Measurements from ENCODE around the gene TMEM108.

Gene TMEM108

DNA sequence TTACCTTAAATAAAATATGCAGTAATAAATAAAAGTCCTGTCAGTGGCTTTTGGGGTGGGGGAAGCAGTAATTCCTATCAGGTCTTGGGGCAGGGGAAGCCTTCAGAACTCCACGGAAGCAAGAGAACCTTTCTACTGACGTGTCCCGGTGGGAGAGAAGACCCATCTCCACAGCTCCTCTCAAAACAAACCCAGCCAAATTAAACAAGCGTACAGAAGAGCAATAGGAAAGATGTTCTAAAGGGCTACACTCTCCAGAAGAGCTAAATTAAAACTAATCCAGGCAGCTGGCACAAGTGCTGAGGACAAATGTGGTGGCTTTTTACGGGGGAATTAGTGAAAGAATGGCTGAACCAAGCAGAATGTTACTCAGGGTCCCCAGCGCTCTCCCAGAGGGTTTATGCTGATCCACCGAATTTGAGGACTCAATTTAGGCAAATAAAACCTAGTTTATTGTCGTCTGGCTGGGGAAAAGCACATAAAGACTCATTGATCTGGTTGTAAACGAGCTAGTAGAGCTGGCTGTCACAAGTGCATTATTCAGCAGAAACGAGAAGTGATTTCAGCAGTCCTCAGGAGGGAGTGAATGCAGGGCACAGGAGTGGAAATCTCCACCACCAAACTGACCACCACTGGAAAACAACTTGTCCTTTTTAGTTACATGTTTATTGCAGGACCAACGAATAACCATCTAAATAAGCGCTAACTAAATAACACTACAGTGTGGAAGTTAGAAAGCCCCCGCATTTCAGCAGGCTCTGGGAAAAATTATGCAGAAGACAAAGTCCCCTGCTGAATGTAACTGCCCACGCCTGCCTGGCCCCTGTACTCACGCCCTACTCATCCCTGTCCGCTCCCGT, 375.2 kb downstream of the TMEM108 start:
- in situ Hi-C loops (cut with MboI; ENCODE audit: low pct_unique_long_range_greater_than_20kb, low sequenced_read_pairs, unreplicated experiment), result no loop called here
- DNase-seq (ENCODE audit: low spot score), result no peak

DNA sequence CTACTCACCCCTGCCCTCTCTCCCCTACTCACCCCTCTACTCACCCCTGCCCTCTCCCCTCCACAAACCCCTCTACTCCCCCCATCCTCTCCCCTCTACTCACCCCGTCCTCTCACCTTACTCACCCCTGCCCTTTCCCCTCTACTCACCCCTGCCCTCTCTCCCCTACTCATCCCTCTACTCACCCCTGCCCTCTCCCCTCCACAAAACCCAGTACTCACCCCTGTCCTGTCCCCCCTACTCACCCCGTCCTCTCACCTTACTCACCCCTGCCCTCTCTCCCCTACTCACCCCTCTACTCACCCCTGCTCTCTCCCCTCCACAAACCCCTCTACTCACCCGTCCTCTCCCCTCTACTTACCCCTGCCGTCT, 375.8 kb downstream of the TMEM108 start:
- no peak for DNase-seq (ENCODE audit: low spot score)
- in situ Hi-C loops (cut with MboI; ENCODE audit: low pct_unique_long_range_greater_than_20kb, low sequenced_read_pairs, unreplicated experiment), result no loop called here
- TF ChIP-seq, protein P1, sequence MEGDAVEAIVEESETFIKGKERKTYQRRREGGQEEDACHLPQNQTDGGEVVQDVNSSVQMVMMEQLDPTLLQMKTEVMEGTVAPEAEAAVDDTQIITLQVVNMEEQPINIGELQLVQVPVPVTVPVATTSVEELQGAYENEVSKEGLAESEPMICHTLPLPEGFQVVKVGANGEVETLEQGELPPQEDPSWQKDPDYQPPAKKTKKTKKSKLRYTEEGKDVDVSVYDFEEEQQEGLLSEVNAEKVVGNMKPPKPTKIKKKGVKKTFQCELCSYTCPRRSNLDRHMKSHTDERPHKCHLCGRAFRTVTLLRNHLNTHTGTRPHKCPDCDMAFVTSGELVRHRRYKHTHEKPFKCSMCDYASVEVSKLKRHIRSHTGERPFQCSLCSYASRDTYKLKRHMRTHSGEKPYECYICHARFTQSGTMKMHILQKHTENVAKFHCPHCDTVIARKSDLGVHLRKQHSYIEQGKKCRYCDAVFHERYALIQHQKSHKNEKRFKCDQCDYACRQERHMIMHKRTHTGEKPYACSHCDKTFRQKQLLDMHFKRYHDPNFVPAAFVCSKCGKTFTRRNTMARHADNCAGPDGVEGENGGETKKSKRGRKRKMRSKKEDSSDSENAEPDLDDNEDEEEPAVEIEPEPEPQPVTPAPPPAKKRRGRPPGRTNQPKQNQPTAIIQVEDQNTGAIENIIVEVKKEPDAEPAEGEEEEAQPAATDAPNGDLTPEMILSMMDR (IDR thresholded peaks at IDR 0.05; ENCODE audit: extremely low read depth, insufficient read depth, missing control alignments), result no peak

More for the DNA sequence above, 375.2 kb downstream of the TMEM108 start:
- TF ChIP-seq, protein P1 (IDR thresholded peaks at IDR 0.05; ENCODE audit: extremely low read depth, insufficient read depth, missing control alignments), result no peak

DNA sequence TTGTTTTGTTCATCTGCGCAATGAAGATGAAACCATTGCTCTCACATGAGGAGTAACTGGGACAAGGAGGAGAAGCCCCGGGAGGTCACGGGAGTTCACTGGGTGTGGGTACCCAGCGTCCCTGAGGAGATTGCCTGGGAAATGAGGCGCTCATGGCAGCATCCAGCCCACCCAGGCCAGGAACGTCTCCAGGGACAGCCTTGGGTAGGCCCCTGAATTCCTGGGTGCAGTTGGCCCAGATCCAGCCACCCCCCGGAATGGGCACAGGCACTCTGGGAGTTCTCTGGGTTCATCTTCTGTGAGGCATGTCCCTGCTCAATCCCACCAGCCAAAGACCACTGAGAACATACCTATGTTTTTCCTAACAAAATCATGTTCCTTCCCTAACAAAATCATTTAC, 380.2 kb downstream of the TMEM108 start:
- in situ Hi-C loops (cut with MboI; ENCODE audit: low pct_unique_long_range_greater_than_20kb, low sequenced_read_pairs, unreplicated experiment), result no loop called here
- TF ChIP-seq, protein P1 (IDR thresholded peaks at IDR 0.05; ENCODE audit: extremely low read depth, insufficient read depth, missing control alignments), result no peak

DNA sequence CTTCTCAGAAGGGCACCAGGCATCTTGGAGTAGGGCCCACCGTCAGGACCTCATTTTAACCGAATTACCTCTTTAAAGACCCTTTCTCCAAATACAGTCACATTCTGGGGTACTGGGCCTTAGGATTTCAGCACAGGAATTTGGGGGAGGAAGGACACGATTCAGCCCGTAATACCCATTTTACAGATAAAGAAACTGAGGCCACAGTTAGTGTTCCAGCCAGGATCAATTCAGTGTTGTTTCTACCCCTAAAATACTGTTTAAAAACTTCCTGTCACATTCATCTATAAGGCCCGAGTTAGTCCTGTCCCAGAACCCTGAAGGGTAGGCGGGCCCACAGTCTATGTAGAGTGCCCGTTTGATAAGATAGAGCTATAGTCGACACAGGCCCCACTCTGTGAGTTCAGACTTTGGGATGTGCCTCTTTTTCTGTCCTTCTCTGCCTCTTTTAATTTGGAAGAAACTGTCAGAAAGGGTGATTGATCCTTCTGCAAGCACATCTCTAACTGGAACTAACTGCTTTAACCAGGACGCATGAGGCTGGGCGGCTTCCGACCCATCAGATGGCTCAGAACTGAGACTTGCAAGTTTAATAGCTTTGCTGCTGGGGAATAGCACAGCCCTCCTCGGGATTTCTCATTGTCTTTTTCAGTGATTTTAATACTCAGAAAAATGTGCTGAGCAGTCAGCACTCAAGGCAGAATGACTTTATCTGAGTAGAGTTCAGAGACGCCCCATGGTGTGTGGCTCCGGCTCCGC, 381.1 kb downstream of the TMEM108 start:
- TF ChIP-seq, protein P1 (IDR thresholded peaks at IDR 0.05; ENCODE audit: extremely low read depth, insufficient read depth, missing control alignments), result no peak
- in situ Hi-C loops (cut with MboI; ENCODE audit: low pct_unique_long_range_greater_than_20kb, low sequenced_read_pairs, unreplicated experiment), result no loop called here
- no peak for DNase-seq (ENCODE audit: low spot score)

More for the DNA sequence above, 380.2 kb downstream of the TMEM108 start:
- no peak for DNase-seq (ENCODE audit: low spot score)

- no peak for DNase-seq (ENCODE audit: low spot score)
- TF ChIP-seq, protein P1 (IDR thresholded peaks at IDR 0.05; ENCODE audit: extremely low read depth, insufficient read depth, missing control alignments), result no peak
- in situ Hi-C loops (cut with MboI; ENCODE audit: low pct_unique_long_range_greater_than_20kb, low sequenced_read_pairs, unreplicated experiment), result no loop called here
Measured at GRCh38 chr3:133424937-133425869, 387.0 kb downstream of the TMEM108 start.

GRCh38 chr3:133425898-133426297, 387.7 kb downstream of the TMEM108 start:
- DNase-seq (ENCODE audit: low spot score), result no peak
- in situ Hi-C loops (cut with MboI; ENCODE audit: low pct_unique_long_range_greater_than_20kb, low sequenced_read_pairs, unreplicated experiment), result no loop called here
- TF ChIP-seq, protein P1 (IDR thresholded peaks at IDR 0.05; ENCODE audit: extremely low read depth, insufficient read depth, missing control alignments), result no peak

All from GM13977 (cell line).